ENCODE measurements around the gene SLC34A2.

DNA sequence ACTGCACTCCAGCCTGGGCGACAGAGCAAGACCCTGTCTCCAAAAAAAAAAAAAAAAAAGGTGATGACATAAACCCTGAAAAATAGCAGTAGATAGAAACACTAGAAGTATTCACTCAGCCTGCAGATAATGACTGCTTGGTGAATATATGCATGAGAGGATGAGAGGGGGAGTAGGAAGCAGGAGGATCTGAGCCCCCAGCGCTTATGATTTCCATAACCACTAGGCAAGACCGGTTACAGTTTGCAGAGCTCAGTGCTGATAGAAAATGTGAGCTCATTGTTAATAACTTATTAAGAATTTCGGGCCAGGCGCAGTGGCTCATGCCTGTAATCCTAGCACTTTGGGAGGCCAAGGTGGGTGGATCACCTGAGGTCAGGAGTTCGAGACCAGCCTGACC, 40.8 kb upstream of the SLC34A2 start:
- TF ChIP-seq, protein P1, sequence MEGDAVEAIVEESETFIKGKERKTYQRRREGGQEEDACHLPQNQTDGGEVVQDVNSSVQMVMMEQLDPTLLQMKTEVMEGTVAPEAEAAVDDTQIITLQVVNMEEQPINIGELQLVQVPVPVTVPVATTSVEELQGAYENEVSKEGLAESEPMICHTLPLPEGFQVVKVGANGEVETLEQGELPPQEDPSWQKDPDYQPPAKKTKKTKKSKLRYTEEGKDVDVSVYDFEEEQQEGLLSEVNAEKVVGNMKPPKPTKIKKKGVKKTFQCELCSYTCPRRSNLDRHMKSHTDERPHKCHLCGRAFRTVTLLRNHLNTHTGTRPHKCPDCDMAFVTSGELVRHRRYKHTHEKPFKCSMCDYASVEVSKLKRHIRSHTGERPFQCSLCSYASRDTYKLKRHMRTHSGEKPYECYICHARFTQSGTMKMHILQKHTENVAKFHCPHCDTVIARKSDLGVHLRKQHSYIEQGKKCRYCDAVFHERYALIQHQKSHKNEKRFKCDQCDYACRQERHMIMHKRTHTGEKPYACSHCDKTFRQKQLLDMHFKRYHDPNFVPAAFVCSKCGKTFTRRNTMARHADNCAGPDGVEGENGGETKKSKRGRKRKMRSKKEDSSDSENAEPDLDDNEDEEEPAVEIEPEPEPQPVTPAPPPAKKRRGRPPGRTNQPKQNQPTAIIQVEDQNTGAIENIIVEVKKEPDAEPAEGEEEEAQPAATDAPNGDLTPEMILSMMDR (IDR thresholded peaks at IDR 0.05): no peak
- TF ChIP-seq POLR2A (IDR thresholded peaks at IDR 0.05): no peak
